HG03045 (cell line): ENCODE measurements around the gene RAB5B.
"Not testable (repeated sequence)": the region's sequence is repeated elsewhere in the genome, so short reads cannot be mapped to it uniquely, and the experiment has no call there.

Source experiments
- ATAC-seq: cut with Tn5 transposase; IDR thresholded peaks from one replicate; pipeline ENCODE4 v1.9.1; 2021; ENCODE audit warnings: mild to moderate bottlenecking, moderate library complexity; ENCODE audit not compliant: unreplicated experiment

RAB5B gene

GRCh38 chr12:56013482-56013881 is 39.6 kb downstream of the RAB5B start:
- ATAC-seq, result no peak

GRCh38 chr12:56014205-56014604 is 40.3 kb downstream of the RAB5B start:
- ATAC-seq, result no peak

GRCh38 chr12:56017181-56017580 is 43.3 kb downstream of the RAB5B start:
- no peak for ATAC-seq

- no peak for ATAC-seq
Measured at GRCh38 chr12:56018356-56018755, 44.5 kb downstream of the RAB5B start.

GRCh38 chr12:56020423-56021184 is 46.7 kb downstream of the RAB5B start, which contains the start of gene IKZF4:
Gene IKZF4, plus strand, starts transcription at chr12:56021043. Its CDS starts 451 bp downstream, at chr12:56021494.
- no peak for ATAC-seq

GRCh38 chr12:56021889-56022497 is 48.1 kb downstream of the RAB5B start:
- no peak for ATAC-seq

- no peak for ATAC-seq
Measured at GRCh38 chr12:56028511-56029165, 54.8 kb downstream of the RAB5B start.

- ATAC-seq, result no peak
Measured at GRCh38 chr12:56029166-56029519, 55.3 kb downstream of the RAB5B start.

- ATAC-seq, result no peak
Measured at GRCh38 chr12:56029666-56030293, 55.9 kb downstream of the RAB5B start.

GRCh38 chr12:56031987-56032386 is 58.1 kb downstream of the RAB5B start:
- no peak for ATAC-seq

- ATAC-seq, result no peak
Measured at GRCh38 chr12:56034586-56035332, 60.9 kb downstream of the RAB5B start.

- ATAC-seq, result no peak
Measured at GRCh38 chr12:56037161-56037560, 63.3 kb downstream of the RAB5B start.

GRCh38 chr12:56038022-56038655 is 64.3 kb downstream of the RAB5B start:
- ATAC-seq, result no peak

GRCh38 chr12:56040151-56040550 is 66.3 kb downstream of the RAB5B start:
- no peak for ATAC-seq

GRCh38 chr12:56040963-56041551 is 67.2 kb downstream of the RAB5B start:
- no peak for ATAC-seq

GRCh38 chr12:56041552-56042429 is 67.9 kb downstream of the RAB5B start, which contains the start of gene RPS26:
Gene RPS26, plus strand, starts transcription at chr12:56041918. Its CDS starts 249 bp downstream, at chr12:56042167.
- peak; percentile 95 for ATAC-seq

- not testable (repeated sequence) for ATAC-seq
Measured at GRCh38 chr12:56042430-56042813, 68.5 kb downstream of the RAB5B start.

- no peak for ATAC-seq
Measured at GRCh38 chr12:56042843-56043242, 69.0 kb downstream of the RAB5B start.
